GM19239 (cell line): ENCODE results near the gene ATP8B1.
"Not testable (repeated sequence)": the region's sequence is repeated elsewhere in the genome, so short reads cannot be mapped to it uniquely, and the experiment has no call there.

ENCODE experiments used
- DNase-seq: peaks from one replicate; pipeline ENCODE4 v3.0.0; 2011; ENCODE audit warnings: low spot score; ENCODE audit not compliant: insufficient read length
- FAIRE-seq: peaks from 2 replicates; lab custom pipeline; 2011; peaks lifted over from hg19 to GRCh38; lab: Jason Lieb, UNC

ATP8B1 gene

DNA sequence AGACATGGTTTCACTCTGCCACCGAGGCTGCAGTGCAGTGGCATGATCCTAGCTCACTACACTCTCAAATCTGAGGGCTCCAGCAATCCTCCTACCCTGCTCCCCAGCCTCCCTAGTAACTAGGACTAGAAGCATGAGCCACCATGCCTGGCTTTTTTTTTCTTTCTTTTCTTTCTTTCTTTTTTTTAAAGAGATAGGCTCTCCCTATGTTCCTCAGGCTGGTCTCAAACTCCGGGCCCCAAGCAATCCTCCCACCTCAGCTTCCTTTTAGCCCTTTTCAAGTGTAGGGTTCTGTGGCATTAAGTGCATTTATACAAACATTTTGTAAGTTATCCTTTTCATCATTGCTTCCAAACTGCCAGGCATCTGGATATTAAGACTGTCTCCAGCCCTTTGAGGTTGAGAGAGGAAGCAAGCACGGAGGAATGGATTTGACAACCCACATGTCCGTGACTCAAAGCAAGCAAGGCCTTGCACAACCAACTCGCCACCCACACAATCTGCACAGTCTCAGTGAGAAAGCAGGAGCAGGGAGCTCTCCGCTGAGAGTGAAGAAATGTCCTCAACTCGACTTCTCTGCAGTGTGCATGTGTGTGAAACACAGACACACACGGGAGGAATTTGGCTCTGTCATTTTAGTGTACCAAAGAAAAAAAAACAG is 65.6 kb downstream of the ATP8B1 start:
- FAIRE-seq: no peak
- DNase-seq: no peak

DNA sequence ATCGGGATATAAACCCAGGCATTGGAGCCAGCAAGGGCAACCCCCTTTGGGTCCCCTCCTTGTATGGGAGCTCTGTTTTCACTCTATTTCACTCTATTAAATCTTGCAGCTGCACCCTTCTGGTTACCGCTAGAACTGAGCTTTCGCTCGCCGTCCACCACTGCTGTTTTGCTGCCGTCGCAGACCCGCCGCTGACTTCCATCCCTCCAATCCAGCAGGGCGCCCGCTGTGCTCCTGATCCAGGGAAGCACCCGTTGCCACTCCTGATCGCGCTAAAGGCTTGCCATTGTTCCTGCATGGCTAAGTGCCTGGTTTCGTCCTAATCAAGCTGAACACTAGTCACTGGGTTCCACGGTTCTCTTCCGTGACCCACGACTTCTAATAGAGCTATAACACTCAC is 68.1 kb downstream of the ATP8B1 start:
- not testable (repeated sequence) for FAIRE-seq, DNase-seq

DNA sequence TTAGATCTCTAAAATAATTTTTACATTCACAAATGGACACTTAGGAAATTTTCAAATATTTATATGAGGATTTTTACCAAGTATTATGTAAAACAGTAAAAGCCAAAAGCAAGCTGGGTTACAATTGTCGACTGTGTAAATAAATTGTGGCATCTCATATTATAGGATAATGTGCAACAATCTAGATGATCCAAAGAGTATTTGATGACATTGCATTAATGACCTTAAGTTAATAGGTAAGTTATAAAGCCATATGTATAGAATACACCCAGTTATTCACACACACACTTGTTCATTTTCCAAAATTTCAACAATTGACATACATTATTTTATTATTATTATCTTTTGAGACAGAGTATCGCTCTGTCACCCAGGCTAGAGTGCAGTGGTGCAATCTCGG is 69.3 kb downstream of the ATP8B1 start:
- DNase-seq: no peak
- no peak for FAIRE-seq

DNA sequence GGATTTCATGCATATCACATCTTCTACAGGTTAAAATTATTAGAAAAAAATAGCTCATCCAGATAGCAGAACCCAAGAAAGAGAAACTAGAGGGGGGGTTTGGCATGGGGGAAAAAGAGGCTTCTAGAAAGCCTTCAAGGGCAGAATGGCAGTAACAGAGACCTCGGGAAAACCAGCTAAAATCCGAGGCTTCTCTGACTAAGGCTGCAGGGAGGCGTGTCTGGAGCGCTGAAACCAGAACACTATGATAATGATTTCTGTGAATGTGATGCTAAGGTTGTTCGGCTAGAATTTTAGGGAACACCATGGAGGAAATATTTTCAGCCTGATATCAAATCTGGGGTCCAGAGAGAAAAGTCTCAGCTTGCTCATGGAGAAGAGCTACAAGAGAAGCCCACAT is 73.0 kb downstream of the ATP8B1 start:
- DNase-seq (no peak), FAIRE-seq (no peak)

DNA sequence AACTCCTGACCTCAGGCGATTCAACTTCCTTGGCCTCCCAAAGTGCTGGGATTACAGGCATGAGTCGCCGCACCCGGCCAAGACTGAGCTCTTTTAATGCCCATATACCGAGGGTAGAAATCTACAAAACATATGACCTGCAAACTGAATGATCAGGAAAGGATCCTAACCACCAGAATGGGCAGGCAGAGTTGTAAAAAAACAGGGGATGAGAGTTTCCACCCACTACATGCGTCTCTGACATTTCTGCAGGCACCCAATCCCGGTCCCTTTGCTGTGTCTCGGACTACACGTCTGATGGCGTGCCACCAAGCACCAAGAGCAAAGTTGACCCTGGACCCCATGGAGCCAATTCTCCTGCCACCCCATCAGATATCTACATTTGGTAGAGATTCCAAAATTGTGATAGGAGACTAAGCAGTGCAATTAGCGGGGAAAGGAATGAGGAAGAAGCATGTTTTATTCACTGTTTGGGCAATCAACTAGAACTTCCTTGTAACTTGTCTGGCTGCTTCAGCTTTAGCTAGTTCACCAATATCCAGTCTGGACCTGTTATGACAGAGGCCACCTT is 74.1 kb downstream of the ATP8B1 start:
- DNase-seq (no peak), FAIRE-seq (no peak)

DNA sequence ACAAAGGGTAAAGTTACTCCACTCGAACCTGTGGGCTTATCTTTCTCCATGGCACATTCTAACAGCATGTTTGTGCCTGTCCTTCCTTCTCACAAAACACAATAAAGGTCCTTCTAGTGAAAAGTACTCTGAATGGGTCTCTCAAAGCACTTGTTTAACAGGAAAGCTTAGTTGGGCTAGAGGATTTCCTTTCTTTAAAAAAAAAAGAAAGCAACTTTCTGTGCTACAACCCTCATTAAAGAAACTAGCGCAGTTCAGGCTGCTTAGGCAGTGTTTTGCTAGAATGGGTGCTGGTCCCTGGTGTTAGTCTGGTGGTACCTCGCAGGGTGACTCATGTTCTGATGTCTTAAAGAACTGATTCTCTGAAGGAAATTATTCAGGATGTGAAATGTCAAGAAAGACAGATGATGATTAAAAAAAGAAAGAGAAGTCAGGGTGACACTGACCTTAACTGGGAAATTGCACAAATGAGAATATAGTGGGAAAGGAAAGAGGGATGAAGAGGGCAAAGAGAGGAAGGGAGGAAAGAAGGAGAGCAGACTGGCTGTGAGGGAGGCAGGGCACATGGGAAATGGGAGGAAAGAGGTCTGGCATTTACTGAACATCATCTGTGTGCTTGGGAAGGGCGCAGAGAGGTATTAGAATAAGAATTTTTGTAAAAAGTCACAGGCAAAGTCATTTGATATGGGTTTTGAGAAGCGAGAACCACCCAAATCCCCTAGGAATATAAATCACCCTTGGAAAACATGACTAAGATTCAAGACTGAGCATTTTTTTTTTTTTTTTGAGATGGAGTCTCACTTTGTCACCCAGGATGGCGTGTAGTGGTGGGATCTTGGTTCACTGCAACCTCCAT is 74.9 kb downstream of the ATP8B1 start:
- no peak for DNase-seq
- FAIRE-seq: peak; percentile 42

DNA sequence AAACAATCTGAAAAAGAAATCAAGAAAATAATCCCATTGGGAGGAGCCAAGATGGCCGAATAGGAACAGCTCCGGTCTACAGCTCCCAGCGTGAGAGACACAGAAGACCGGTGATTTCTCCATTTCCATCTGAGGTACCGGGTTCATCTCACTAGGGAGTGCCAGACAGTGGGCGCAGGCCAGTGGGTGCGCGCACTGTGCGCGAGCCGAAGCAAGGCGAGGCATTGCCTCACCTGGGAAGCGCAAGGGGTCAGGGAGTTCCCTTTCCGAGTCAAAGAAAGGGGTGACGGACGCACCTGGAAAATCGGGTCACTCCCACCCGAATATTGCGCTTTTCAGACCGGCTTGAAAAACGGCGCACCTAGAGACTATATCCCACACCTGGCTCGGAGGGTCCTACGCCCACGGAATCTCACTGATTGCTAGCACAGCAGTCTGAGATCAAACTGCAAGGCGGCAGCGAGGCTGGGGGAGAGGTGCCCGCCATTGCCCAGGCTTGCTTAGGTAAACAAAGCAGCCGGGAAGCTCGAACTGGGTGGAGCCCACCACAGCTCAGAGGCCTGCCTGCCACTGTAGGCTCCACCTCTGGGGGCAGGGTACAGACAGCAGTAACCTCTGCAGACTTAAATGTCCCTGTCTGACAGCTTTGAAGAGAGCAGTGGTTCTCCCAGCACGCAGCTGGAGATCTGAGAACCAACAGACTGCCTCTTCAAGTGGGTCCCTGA is 83.7 kb downstream of the ATP8B1 start:
- FAIRE-seq, DNase-seq: not testable (repeated sequence)

DNA sequence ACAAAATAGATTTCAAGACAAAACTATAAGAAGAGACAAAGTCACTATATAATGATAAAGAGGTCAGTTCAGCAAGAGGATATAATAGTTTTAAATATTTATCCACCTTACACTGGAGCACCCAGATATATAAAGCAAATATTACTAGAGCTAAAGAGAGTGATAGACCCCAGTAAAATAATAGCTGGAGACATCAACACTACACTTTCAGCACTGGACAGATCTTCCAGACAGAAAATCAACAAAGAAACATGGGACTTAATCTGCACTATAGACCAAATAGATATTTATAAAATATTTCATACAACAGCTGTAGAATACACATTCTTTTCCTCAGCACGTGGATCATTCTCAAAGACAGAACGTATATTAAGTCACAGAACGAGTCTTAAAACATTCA is 86.6 kb downstream of the ATP8B1 start:
- no peak for FAIRE-seq

DNA sequence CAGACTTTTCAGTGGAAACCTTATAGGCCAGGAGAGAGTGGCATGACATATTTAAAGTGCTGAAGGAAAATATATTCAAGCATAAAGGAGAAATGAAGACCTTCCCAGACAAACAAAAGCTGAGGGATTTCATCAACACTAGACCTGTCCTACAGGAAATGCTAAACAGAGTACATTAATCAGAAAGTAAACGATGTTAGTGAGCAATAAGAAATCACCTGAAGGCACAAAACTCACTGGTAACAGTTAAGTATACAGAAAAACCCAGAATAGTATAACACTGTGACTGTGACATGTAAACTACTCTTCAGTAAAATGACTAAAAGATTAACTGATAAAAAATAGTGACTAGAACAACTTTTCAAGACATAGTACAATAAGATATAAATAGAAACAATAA is 87.4 kb downstream of the ATP8B1 start:
- no peak for FAIRE-seq
- DNase-seq: no peak

More for the DNA sequence above, 86.6 kb downstream of the ATP8B1 start:
- no peak for DNase-seq

DNA sequence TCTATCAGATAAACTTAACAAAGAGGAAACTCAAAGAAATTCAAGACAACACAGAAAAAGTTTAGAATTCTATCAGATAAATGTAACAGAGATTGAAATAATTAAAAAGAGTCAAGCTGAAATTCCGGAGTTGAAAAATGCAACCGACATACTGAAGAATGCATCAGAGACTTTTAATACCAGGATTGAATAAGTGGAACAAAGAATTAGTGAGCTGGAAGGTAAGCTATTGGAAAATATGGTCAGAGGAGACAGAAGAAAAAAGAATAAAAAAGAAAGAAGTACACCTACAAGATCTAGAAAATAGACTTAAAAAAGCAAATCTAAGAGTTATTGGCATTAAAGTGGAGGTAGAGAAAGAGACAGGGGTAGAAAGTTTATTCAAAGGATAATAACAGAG is 88.0 kb downstream of the ATP8B1 start:
- DNase-seq (no peak), FAIRE-seq (no peak)

DNA sequence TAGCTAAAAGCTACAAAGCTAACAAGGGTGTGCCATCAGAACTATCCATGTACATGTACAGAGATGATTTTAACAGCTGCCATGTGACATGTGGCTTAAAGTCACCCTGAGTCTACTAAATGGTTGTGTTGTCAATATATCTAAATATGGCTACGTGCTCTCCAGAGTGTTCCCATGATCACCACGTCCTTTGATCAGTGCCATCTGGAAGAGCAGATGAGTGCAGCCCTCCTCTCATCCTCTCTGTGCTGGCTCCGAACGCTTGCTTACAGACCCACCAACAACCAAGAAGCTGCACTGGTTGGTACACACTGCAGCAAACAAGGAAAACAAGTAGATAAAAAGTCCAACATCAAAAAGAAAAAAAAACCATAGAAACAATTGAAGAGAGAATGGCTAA is 92.9 kb downstream of the ATP8B1 start:
- DNase-seq: no peak
- no peak for FAIRE-seq

DNA sequence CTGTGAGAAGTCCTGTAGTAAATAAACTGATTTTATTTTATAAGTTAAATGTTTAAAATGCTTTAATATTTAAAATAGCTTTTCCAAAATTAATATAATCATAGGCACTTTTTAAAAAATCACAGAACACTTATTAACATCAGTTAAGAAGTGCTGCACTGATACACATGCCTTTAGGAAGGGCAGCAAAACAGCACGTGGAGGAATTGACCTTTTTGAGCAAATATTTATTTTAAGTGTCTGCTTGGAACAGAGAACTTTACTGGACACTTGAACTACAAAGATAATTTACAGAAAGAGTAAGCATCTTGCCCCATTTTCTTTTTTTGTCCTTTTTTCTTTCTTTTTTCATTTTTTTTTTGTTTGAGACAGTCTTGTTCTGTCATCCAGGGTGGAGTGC is 93.8 kb downstream of the ATP8B1 start:
- DNase-seq (no peak), FAIRE-seq (no peak)

DNA sequence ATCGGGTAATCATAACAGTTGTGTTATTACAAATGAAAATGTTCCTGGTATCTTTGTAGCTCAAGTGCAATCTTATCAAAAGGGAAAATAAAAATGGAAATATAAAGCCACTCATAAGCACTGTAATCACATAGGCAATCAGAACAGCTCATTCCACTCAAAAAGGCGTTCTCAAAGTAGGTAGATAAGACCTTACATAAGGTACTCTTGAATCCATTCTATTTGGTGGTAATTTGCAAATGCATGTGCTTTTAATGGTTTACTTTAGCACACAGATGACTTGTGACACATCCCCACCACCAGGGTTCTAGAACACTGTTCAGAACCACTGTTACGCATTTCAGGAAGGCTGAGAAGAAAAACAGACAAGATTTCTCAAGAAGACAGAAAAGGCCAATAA is 94.8 kb downstream of the ATP8B1 start:
- DNase-seq: no peak
- no peak for FAIRE-seq

DNA sequence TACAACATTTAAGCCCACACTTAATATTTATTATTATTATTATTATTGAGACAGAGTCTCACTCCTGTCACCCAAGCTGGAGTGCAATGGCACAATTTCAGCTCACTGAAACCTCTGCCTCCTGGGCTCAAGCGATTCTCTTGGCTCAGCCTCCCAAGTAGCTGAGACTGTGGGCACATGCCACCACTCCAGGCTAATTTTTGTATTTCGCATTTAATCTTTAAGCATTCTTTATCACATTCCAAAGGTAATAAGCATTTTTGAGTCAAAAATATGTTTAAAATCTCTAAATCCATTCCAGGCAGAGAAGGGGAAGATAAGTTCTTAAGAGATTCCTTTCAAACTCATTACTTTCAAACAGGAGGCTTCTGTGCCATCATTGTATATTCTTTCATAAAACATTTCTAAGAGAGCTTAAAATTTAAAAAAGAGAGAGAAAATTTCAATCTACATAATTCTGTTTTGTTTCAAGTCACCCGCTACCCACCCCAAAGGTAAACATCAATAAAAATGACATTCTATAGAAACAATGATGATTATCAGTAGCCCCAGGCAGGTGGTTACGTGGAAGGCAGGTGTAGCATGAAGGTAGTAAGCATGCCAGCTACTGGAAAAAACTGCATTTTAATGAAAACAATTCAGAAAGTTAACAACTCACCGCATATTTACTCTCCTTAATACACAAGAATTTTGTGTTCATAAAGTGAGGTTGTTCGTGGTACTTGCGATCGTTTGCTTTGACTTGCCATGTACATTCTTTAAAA is 97.1 kb downstream of the ATP8B1 start:
- no peak for DNase-seq
- no peak for FAIRE-seq

DNA sequence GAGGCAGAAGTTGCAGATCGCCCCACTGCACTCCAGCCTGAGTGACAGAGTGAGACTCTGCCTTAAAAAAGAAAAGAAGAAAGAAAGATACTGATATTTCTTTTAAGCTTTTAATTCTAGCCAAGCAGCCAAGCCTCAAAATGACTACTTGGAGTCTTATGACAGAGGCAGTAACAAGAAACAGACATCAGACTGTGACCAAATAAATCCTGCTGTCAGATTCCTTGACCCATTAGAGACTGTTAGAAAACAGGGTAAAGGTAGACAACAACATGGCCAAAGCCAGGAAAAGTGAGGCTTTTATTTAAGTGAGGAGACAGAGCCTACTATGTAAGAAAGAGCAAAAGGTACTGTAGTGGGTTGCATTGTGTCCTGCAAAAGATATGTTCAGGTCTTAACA is 98.1 kb downstream of the ATP8B1 start:
- no peak for FAIRE-seq
- no peak for DNase-seq

DNA sequence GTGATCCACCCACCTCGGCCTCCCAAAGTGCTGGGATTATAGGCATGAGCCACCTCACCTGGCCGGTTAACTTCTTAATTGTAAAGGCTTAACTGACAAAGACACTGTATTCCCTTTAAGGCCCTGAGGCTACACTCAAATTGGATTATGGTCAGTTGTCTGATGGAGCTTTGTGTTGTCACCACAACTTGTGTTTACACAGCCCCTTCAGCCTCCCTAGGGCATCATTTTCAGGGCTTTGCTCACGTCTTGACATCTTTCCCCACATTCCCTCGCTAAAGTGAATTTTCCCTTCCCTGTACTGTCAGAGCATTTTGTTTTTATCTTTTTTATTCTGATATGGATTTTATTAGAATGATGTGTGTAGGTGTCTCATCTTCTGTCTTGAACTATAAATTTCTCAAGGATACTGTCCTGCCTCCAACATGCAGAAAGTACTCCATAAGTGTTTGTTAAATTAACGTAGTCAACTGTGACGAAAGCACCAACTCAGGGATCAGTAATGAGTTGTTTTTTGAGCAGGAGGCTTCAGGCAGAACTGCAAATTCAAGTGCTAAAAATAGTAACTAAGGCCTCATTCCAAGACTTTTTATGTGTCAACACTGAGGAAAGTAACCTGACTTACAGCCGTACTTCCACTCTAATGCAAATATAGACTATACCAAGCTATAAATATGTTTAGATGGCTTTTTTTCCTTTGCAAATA is 104.4 kb downstream of the ATP8B1 start:
- FAIRE-seq (no peak), DNase-seq (no peak)

DNA sequence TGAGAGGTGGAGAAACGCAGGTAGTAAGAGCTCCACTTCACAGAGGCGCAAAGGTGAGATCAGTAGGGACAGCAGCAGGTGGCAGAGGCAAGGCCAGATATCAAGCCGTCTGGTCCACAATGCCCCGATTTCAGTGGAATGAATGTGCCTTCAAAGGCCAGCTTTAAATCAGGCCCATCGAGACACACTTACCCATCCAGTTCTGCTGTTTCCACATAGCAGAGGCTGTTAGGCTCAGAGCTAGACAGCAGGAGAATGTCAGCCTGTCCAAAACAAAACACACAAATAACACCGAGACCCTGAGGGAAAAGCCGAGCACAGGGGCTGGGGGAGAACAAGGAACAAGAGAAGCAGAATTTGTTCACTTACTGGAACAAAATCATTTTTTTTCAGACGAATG is 105.7 kb downstream of the ATP8B1 start:
- no peak for DNase-seq
- FAIRE-seq: no peak

DNA sequence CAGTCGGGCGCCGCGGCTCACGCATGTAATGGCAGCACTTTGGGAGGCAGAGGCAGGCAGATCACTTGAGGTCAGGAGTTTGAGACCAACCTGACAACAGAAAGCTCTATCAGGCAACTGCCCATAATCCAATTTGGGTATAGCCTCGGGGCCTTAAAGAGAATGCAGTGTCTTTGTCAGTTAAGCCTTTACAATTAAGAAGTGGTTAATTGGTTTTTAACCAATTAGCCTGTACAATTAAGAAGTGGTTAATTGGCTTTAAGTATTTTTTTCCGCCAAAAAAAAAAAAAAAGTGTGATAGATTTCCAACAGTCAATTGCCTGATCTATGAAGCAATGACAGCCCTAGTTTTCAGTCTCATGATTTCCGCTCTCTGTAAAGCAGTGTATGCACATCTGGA is 106.8 kb downstream of the ATP8B1 start:
- no peak for FAIRE-seq

DNA sequence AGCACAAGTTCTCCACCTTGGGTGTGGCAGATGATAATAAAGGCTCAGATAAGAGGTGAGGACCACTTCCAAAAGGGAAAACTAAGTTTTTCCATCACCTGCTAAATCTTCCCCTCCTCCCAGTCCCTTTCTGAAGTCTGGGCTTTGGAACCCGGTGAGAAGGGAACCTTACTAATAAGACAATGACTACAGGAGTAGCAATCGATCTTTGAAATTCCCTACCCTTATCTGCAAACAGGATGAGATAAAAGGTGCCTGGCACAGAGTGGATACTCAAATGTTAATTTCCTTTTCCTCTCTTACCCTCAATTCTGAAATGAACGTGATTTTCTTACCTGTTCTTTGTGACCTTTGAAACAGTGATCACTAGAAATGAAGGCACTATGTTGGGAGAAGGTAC is 111.8 kb downstream of the ATP8B1 start:
- no peak for FAIRE-seq
- DNase-seq: no peak

More for the DNA sequence above, 106.8 kb downstream of the ATP8B1 start:
- DNase-seq: no peak
